IPS-20b (cell line): Measurements from ENCODE around the gene NRP1.

Source experiments
- H3K27ac ChIP-seq: one replicate; pipeline ENCODE4 v1.5.1; 2013; ENCODE audit warnings: low read length
- H3K27me3 ChIP-seq: 2 replicates; pipeline ENCODE4 v1.6.1; 2013; ENCODE audit warnings: mild to moderate bottlenecking, low read length, inconsistent platforms; ENCODE audit not compliant: insufficient read depth
- H3K36me3 ChIP-seq: 2 replicates; pipeline ENCODE4 v1.6.1; 2013; ENCODE audit warnings: low read depth, mild to moderate bottlenecking, inconsistent platforms, low read length, moderate library complexity; ENCODE audit not compliant: insufficient read depth
- H3K4me1 ChIP-seq: 2 replicates; pipeline ENCODE4 v1.6.1; 2013; ENCODE audit warnings: mild to moderate bottlenecking, control low read depth, inconsistent platforms, low read length, moderate library complexity; ENCODE audit not compliant: insufficient read depth
- H3K4me3 ChIP-seq: 2 replicates; pipeline ENCODE4 v1.5.1; 2013; ENCODE audit warnings: mild to moderate bottlenecking, low read length, inconsistent platforms
- H3K9ac ChIP-seq: 2 replicates; pipeline ENCODE4 v1.6.1; 2013; ENCODE audit warnings: low read depth, mild to moderate bottlenecking, inconsistent platforms, low read length, moderate library complexity
- H3K9me3 ChIP-seq: 2 replicates; pipeline ENCODE4 v1.6.1; 2013; ENCODE audit warnings: mild to moderate bottlenecking, low read depth, low read length, inconsistent platforms; ENCODE audit not compliant: insufficient read depth

NRP1 gene

DNA sequence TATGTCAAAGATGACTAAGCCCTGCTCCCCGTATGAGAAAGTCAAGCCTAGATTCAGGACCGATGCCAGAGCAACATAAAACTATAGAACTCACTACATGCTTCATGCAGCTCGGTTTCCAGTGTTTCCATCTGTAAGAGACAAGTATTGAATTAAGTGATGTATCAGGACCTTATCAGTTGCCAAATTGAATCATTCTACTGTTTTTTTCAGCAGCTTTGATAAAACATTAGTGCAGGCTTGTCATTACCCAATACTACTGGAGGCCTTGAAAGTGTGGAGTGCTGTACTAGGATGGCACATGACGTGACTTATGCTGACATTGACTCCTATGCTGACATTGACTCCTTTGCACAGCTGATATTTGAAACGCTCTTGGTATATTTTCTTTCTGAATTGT, 10.8 kb upstream of the NRP1 start:
- no peak overlapping the region for H3K27ac ChIP-seq
- no peaks in the 10 kb centered on the region for H3K36me3 ChIP-seq
- H3K4me3 ChIP-seq: no peak overlapping the region
- H3K27me3 ChIP-seq: no peaks in the 10 kb centered on the region
- no peak overlapping the region for H3K9ac ChIP-seq
- peaks cover 7% of the 10 kb centered on the region; the same call in 1 of the 2 replicates for H3K4me1 ChIP-seq
- no peaks in the 10 kb centered on the region for H3K9me3 ChIP-seq

DNA sequence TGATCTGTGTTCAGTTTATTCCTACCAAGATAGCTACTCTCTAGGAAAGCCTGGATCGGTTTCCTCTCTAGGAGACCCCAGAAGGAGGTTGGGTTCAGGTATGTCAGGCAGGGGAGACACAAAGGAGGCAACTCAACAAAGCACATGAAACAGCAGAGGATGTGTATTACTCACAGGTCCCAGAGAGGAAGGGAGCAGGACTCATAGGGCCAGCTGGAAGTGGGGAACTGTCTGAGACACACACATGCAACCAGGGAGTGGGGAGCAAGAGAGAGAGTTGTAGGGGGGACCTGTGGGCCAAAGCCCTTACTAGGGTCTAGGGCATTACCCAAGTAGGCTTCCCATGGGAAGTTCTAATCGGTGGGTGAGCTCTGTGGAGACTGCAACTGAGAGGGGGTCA, 10.2 kb upstream of the NRP1 start:
- Histone ChIP-seq H3K4me1 (peaks cover 7% of the 10 kb centered on the region; the same call in 1 of the 2 replicates), H3K9ac (no peak overlapping the region), H3K27ac (no peak overlapping the region), H3K9me3 (no peaks in the 10 kb centered on the region), H3K4me3 (no peak overlapping the region), H3K36me3 (no peaks in the 10 kb centered on the region), H3K27me3 (no peaks in the 10 kb centered on the region)

DNA sequence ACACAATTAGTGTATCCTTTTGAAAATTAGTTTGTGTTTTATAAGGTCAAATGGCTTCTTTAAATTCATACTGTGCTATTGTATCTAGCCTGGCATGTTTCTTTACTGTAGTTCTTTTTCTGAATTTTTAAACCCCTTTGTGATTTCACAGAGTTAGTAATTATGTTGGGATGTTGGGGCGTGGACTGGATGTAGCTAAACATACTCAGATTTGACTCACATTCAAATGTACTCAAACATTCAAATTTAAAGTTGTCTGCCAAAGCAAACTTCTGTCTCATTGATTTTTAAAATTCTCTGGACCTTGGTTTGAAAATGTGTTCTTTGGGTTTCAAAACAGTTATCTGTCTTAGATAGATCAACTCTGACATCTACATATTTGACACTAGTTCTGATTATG, 7.2 kb upstream of the NRP1 start:
- no peak overlapping the region for H3K4me3 ChIP-seq
- H3K36me3 ChIP-seq: no peaks in the 10 kb centered on the region
- H3K27ac ChIP-seq: no peak overlapping the region
- H3K9ac ChIP-seq: no peak overlapping the region
- H3K9me3 ChIP-seq: no peaks in the 10 kb centered on the region
- peaks cover 7% of the 10 kb centered on the region; the same call in 1 of the 2 replicates for H3K4me1 ChIP-seq
- peaks cover 28% of the 10 kb centered on the region for H3K27me3 ChIP-seq

DNA sequence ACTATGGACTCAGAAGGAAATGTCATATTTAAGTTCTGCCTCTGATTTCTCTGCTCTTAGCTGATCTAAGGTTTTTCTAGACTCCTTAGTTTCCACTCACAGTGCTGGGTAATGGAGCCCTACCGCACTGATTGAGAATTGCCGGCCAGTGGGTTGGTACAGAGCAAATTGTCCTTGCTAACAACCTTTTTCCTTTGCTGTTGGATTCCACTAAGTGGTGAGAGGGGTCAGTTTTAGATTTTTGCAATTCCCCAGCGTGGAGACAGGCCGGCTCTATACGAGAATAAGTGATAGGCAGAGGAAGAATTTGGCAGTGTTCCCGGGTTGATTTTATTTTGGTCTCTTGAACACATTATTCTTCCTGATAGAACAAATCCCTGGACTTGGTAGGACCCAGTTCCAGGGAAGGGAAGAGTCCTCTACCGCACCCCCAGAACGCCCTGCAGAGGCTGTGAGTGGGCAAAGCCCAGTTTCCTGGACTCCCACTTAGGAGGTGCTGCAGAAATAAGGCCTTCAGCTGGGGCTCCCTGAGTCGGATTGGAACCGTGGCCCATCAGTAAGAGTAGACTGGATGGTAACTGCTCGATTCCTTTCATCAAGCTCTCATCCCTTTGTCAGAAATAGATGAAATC, 3.0 kb upstream of the NRP1 start:
- no peaks in the 10 kb centered on the region for H3K36me3 ChIP-seq
- H3K27ac ChIP-seq: no peak overlapping the region
- H3K9me3 ChIP-seq: no peaks in the 10 kb centered on the region
- peaks cover 7% of the 10 kb centered on the region; the same call in 1 of the 2 replicates for H3K4me1 ChIP-seq
- peaks cover 69% of the 10 kb centered on the region for H3K27me3 ChIP-seq
- peak overlapping the region; percentile 74 for H3K4me3 ChIP-seq
- H3K9ac ChIP-seq: no peak overlapping the region

DNA sequence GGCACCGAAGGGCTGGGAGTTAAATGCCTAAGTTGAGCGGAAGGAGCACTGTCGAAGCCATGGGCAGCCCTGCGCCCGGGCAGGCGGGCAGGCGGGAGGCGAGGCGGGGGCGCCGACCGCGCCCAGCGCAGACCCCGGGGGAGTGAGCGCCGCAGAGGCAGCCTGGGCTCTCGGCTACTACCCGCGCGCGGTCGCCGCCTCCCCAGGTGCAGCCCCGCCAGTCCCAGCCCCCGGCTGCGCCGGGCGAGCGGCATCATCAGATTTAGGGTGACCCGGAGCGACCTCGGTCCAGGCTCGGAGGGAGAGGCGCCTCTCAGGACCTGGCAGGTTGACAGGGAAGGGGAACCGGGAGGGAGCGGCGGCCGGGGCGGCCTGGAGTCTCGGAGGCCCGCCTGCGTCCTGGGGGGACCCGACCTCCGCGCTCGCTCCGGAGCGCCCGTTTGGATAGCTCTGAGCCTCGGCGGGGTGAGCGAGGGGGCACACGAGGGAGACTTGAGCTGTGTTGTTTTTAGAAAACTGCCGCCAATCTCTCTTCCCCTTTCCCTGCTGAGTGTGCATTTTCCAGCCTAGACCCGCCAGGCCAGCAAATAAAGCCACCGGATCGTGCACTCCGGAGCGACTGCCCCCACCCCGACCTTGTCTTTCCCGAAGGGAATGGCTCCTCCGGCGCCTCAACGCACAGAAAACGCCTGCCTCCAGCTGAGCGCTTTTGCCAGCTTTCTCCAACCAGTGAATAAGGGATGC, 2.3 kb upstream of the NRP1 start:
- Histone ChIP-seq H3K4me3 (peak overlapping the region; percentile 74), H3K27me3 (peaks cover 75% of the 10 kb centered on the region), H3K27ac (no peak overlapping the region), H3K9me3 (no peaks in the 10 kb centered on the region), H3K36me3 (no peaks in the 10 kb centered on the region), H3K9ac (peak overlapping the region; percentile 5; the same call in 1 of the 2 replicates), H3K4me1 (no peaks in the 10 kb centered on the region; the same call in 1 of the 2 replicates)

DNA sequence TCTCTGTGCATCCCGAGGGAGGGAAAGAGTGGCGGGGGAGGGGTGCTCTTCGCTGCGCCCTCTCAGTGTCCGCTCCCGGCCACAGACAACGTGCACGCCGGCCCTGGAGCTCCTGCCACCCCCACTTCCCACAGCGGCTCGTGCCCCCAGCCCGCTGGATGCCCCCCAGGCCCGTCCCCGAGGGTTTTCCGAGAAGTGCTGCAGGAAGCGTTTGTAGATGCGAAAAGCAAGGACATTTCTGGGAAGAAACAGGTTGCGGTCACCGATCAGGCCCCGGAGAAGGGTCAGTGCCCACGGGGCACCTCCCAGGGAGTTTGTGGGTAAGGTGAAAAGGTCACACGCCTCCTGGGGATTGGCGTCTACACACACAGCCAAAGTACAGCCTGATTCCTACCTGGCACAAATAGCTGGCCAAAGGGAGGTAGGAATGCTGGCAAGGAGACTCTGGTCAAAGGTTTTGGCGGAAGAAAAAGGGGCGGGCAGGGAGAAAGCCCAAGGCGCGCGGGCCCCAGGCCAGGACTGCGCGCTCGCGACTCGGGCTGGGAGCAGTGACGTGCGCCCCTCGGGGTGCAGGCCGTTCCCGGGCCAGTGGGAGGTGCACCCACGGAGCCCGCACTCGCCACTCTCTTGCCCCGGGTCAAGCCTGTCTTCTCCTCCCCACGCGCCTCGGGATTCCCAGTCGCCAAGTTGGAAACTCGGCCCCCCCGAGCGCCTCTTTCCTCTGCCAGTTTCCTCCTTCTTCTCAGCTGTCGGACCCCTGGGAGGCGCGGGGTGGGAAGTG, 1.5 kb upstream of the NRP1 start:
- peak overlapping the region; percentile 74 for H3K4me3 ChIP-seq
- no peaks in the 10 kb centered on the region for H3K36me3 ChIP-seq
- peaks cover 78% of the 10 kb centered on the region for H3K27me3 ChIP-seq
- no peaks in the 10 kb centered on the region; the same call in 1 of the 2 replicates for H3K4me1 ChIP-seq
- no peak overlapping the region for H3K27ac ChIP-seq
- peak overlapping the region; percentile 5; the same call in 1 of the 2 replicates for H3K9ac ChIP-seq
- H3K9me3 ChIP-seq: no peaks in the 10 kb centered on the region

DNA sequence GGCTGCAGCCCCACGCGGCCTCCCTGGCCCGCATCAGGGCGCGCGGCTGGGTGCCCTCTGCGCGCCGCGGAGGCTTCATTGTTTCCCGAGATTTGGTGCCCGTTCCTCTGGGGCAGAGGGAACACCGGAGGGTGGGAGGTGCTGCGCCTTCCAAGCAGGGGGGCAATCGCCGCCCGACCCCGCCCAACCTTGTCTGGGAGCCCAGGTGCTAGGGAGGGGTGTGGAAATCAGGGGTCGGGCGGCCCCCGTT, 1.0 kb upstream of the NRP1 start:
- Histone ChIP-seq H3K9me3 (no peaks in the 10 kb centered on the region), H3K4me3 (peak overlapping the region; percentile 74; the same call in 1 of the 2 replicates), H3K27me3 (peaks cover 78% of the 10 kb centered on the region), H3K36me3 (no peaks in the 10 kb centered on the region), H3K4me1 (no peaks in the 10 kb centered on the region; the same call in 1 of the 2 replicates), H3K27ac (no peak overlapping the region), H3K9ac (no peak overlapping the region)

DNA sequence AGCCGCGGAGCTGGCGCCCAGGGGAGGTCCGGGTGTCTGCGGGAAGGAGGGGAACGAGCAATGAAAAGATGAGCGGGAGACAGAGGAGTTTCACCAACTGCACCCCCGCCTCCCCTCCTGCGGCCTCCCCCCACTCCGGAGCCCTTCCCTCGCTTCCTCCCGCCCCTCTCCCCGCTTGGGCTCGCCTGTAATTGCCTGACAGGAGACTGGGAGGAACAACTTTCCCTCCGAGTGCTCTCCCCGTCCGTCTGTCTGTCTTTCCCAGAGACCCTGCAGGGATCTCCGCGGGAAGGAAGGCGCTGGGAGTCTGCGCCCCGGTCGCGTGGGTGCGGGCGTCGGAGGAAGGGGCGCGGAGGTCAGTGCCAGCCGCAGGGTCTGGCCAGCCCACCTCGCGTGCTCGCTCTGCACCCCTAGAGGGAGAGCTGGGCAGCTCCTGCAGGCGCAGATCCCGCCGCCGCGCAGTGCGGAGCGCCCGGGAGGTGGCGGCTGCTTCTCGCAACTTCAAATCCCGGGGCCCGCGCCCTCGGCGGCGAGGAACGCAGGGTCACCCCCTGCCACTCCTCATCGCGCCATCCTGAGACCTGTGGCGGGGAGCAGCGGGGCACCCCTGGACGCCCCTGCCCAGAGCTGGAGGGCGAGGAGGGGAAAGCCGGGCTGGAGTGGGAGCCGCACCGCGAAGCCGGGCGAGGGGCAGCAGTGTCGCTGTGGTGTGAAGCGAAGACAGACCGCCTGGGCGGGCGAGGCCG, 511 bp upstream of the NRP1 start:
- Histone ChIP-seq H3K36me3 (no peaks in the 10 kb centered on the region), H3K4me1 (no peaks in the 10 kb centered on the region; the same call in 1 of the 2 replicates), H3K4me3 (peak overlapping the region; percentile 74; the same call in 1 of the 2 replicates), H3K27me3 (peaks cover 78% of the 10 kb centered on the region), H3K9me3 (no peaks in the 10 kb centered on the region), H3K9ac (no peak overlapping the region), H3K27ac (no peak overlapping the region)

DNA sequence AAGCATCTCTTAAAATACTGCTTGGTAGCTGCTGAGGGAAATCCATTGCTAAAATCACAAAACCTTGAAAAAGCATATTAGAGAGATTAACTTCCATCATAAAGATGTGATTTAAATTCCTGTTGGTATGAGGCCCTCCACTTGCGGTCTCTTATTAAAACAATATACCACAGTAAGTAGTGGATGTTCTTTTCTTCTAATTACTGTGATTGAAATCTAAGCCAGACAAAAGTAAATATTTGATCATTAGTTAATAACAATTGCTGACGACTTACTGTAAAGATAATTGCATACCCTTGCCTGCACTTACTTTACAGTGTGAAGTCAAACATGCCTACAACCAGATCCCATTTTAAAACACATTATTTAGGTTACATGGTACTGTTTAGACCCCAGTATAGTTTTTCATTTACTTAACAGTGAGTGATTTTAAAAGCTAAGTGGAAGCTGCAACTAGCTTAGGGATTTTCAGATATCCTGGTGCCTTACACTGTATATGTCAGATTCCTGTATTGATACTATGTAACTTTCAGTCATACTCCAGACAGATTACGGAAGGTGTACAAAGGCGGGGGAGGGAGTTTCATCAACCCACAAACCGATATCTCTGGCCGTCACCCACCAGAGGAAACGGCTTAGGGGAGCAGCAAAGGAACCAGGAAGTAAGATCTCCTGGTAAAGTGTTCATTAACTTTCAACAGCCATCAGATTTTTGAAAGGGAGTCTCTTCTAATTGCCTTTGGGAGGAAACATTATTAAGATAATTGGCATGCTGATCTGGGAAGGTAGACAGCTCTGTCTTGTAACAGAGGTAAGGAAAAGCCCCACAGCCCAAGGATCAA, 986 bp downstream of the NRP1 start:
- H3K4me1 ChIP-seq: no peaks in the 10 kb centered on the region; the same call in 1 of the 2 replicates
- H3K27me3 ChIP-seq: peaks cover 68% of the 10 kb centered on the region
- H3K9ac ChIP-seq: peak overlapping the region; percentile 54; the same call in 1 of the 2 replicates
- peak overlapping the region; percentile 74 for H3K4me3 ChIP-seq
- H3K27ac ChIP-seq: no peak overlapping the region
- no peaks in the 10 kb centered on the region for H3K9me3 ChIP-seq
- no peaks in the 10 kb centered on the region for H3K36me3 ChIP-seq

DNA sequence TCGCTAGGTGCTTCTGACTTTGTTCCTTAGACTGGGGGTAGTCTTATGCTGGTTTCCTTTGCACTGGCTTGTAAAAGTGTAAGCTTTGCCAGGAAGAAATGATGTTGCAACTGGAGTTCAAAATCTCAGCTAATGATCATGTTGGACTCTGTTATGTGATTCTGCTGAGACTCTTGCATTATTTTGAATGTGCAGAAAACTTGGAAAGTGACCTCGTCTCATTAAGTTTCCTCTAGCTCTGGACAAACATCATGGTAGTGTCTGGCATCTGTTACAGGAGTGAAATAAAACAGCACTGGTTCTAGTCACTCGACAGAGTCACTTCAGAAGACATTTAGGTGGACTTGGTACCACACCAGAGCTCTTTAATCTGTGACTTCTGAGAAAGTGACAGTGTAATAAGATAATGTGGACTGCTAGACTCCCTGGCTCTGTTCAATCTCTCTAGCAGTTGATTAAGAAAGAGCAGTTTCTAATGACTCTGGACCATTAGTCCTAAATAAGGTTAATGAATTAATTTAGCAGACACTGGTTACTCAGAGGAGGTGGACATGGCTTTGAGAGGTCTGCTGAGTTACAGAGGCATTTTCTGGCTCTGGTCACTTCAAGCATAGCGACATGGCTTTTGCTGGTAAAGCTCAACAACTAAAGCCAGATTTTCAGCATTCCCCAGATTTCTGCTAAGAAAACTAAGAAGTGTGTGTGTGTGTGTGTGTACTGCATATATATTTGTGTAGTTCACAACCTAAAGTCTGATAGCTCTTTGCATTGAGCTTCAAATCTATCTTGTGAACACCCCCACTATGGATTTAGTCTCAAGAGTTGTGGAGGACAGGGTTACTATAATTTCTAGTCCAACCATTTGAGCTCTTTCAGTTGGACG, 2.0 kb downstream of the NRP1 start:
- no peaks in the 10 kb centered on the region for H3K9me3 ChIP-seq
- H3K9ac ChIP-seq: no peak overlapping the region
- H3K4me3 ChIP-seq: peak overlapping the region; percentile 74
- H3K27me3 ChIP-seq: peaks cover 57% of the 10 kb centered on the region
- no peaks in the 10 kb centered on the region; the same call in 1 of the 2 replicates for H3K4me1 ChIP-seq
- no peak overlapping the region for H3K27ac ChIP-seq
- no peaks in the 10 kb centered on the region for H3K36me3 ChIP-seq
